Non-pigmented ciliary epithelial cell (primary cell): Measurements from ENCODE around the gene SF3B2.
"Not testable (repeated sequence)": the region's sequence is repeated elsewhere in the genome, so short reads cannot be mapped to it uniquely, and the experiment has no call there.

Experiments used
- DNase-seq: peaks from one replicate; pipeline ENCODE4 v3.0.0-alpha.2; 2010; ENCODE audit warnings: low read depth

Gene SF3B2

DNA sequence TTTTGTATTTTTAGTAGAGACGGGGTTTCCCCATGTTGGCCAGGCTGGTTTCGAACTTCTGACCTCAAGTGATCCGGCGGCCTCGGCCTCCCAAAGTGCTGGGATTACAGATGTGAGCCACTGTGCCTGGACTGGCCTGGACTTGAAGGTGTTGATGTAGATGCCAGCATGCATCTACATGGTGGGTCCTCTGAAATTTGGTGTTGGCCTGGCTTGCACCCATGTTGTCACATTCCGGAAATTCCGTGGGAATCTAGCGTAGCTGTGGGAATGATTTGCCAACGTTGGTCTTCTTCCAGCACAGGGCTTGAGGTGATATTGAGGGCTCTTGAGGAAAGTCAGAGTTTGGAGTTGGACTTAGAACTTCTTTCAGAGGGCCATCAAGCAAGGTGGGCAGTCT is 24.4 kb downstream of the SF3B2 start:
- DNase-seq: no peak

GRCh38 chr11:66077927-66078326 is 25.8 kb downstream of the SF3B2 start:
- DNase-seq: no peak

GRCh38 chr11:66078949-66079348 is 26.8 kb downstream of the SF3B2 start:
- not testable (repeated sequence) for DNase-seq

DNA sequence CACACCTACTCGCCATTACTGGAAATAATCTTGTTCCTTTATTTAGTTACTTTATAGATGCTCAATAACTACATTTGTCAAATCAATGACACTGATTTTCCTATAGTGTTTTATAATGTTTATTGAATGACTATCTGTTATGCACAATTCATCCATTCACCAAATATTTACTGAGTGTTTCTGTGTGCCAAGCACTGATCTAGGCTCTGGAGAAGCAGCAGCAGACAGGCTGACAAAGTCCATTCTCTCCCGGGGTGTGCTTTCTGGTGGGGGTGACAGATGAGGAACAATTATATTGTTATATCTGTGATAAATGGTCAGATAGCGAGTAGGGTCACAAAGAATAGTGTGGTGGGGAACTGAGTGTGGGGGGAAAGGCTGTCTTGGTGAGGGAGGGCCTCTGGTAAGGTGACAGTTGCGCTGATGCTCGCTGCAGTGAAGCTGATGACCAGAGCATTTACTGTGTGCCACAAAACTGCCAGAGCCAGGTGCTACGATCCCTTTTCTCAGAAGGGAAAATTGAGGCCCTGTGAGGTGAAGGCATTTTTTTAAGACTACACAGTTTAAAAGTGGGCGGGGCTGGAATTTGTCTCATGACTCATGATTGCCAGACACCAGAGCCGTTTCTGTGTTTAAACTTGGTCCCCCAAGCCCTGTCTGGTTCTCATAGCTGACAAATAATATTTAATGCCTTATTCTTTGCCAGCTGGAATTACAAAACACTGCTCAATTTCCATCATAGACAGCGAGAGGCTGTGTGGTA is 28.1 kb downstream of the SF3B2 start:
- DNase-seq: no peak

DNA sequence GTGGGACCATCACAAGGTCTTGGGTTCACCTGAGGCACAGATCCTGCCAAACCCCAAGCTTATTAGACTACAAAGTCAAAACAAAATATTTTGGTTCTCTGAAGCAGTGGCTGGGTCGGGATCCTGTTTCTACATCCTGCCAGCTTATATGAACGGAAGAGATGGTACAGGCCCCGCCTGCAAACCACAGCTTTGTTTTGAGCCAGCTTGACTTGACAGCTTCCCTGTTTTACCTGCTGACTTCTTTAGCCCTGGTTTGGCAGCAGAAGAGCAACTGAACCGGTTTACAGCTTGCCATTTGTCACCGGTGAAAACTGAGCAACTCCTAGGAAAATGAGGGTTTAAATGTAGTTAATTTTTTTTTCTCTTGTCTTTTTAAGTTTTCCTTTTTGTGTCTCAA is 29.3 kb downstream of the SF3B2 start:
- DNase-seq: no peak

- no peak for DNase-seq
Measured at GRCh38 chr11:66082946-66083698, 31.0 kb downstream of the SF3B2 start.

DNA sequence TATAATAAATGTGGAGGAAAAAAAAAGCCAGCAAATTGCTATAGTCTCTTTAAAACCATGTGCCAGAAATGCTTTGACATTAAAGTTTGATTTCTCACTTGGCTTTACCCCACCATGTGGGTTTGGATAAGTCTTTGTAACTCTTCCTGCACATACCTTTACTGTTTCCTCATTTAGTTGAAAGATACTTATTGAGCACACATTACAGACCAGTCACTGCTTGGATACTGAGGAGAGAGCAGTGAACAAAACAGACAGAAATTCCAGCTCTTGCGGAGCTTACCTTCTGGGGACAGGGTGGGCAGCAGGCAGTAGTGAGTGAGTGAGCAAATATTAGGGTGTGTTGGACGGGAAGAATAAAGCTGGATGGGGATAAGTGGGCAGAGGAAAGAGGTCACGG is 31.6 kb downstream of the SF3B2 start:
- no peak for DNase-seq

GRCh38 chr11:66084821-66085475 is 32.8 kb downstream of the SF3B2 start:
- no peak for DNase-seq

GRCh38 chr11:66087148-66087908 is 35.2 kb downstream of the SF3B2 start:
- no peak for DNase-seq

- no peak for DNase-seq
Measured at GRCh38 chr11:66089067-66089466, 36.9 kb downstream of the SF3B2 start.

DNA sequence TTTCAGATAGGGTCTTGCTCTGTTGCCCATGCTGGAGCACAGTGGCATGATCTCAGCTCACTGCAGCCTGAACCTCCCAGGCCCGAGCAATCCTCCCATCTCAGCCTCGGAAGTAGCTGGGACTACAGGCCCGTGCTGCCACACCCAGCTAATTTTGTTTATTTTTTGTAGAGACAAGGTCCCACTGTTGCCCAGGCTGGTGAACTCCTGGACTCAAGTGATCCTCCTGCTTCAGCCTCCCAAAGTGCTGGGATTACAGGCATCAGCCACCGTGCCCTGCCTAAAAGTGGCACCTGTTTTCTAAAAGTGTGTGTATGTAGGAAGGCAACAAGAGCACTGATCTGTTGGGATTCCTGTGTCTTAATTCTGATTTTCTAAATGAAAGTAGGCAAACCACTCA is 38.1 kb downstream of the SF3B2 start:
- DNase-seq: no peak

- DNase-seq: not testable (repeated sequence)
Measured at GRCh38 chr11:66092125-66092524, 40.0 kb downstream of the SF3B2 start.

DNA sequence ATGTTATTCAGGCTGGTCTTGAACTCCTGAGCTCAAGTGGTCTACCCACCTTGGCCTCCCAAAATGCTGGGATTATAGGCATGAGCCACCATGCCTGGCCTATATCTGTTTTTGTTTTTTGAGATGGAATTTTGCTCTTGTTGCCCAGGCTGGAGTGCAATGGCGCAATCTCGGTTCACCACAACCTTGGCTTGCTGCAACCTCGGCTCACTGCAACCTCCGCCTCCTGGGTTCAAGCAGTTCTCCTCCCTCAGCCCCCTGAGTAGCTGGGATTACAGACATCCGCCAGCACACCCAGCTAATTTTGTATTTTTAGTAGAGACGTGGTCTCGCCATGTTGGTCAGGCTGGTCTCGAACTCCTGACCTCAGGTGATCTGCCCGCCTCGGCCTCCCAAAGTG is 47.6 kb downstream of the SF3B2 start:
- DNase-seq: not testable (repeated sequence)

- DNase-seq: no peak
Measured at GRCh38 chr11:66100272-66101065, 48.3 kb downstream of the SF3B2 start.

DNA sequence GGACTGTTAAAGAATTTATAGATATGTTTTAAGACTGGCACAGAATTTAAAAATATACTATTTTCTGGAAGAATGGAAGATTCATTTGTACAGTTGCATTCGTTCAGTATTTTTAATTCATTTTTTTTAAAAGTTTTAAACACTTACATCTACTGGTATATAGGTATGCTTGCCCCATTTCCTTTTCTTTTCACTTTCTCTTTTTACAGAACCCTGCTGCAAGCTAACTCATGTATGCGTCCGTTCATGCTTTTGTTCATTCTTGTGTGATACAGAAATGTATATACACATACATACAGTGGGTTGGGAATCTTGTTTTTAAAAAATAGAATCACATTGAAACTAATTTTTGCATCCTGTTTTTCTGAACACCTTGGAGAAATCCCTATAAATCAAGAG is 48.9 kb downstream of the SF3B2 start:
- no peak for DNase-seq

GRCh38 chr11:66104057-66104638 is 52.0 kb downstream of the SF3B2 start:
- no peak for DNase-seq

DNA sequence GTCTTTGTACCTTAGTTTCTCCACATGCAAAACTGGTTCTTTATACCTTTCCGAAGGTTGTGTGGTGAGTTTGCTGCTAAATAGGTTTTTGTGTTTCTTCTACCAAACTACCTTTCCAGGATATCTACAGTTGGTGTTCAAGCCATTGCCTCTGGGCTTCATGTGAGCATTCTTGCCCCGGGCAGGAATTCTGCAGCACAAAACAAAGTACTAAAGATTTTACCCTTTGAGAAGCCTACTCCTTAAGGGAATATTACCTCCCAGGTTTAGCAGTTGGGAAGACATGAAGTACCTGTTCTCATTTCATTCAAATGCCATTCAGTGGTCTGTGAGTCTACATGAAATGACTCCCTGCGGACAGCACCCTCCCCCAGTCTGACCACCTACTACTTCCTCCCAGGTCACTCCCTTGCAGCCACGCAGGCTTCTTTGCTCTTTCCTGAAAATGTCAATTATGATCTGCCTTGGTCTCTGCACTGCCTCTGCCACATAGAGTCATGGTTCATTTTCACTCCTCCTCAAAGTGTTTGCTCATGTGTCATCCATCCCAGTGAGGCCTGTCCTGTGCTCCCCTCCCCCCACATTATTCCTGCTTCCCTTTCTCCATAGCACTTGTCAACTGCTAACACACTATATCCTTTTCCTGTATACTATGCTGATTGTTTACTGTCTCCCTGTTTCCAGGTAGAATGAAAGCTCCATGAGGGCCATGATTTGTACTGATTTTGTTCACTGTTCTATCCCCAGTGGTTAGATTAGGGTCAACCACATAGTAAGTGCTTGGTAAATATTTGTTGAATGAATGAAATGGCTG is 54.8 kb downstream of the SF3B2 start:
- DNase-seq: no peak

- DNase-seq: no peak
Measured at GRCh38 chr11:66107600-66108510, 55.7 kb downstream of the SF3B2 start.

DNA sequence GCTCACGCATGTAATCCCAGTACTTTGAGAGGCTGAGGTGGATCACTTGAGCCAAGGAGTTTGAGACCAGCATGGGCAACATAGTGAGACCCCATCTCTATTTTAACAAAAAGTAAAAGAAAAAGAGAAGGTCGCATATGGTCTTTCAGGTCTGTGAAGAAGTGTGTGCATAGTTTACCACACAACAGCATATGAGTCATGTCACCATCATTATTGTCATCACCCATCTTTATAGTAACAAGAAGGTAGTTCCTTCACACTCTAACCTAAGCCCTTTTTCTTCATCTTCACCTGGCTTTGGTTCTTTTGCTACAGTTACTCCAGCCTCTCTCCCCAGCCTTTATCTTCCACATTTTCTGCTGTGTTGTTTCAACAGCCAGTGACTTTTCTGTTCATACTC is 57.1 kb downstream of the SF3B2 start:
- no peak for DNase-seq
